C1 segment of cervical spinal cord (tissue), 14 donors: ENCODE measurements around the gene DQX1.
A peak's percentile ranks its signal among the peaks of the same experiment; 100 is the strongest.

Experiments
- DNase-seq, 14 donors: peaks; one replicate each; lab custom pipeline; 2025; lab: John Stamatoyannopoulos, UW

DQX1 gene

DNA sequence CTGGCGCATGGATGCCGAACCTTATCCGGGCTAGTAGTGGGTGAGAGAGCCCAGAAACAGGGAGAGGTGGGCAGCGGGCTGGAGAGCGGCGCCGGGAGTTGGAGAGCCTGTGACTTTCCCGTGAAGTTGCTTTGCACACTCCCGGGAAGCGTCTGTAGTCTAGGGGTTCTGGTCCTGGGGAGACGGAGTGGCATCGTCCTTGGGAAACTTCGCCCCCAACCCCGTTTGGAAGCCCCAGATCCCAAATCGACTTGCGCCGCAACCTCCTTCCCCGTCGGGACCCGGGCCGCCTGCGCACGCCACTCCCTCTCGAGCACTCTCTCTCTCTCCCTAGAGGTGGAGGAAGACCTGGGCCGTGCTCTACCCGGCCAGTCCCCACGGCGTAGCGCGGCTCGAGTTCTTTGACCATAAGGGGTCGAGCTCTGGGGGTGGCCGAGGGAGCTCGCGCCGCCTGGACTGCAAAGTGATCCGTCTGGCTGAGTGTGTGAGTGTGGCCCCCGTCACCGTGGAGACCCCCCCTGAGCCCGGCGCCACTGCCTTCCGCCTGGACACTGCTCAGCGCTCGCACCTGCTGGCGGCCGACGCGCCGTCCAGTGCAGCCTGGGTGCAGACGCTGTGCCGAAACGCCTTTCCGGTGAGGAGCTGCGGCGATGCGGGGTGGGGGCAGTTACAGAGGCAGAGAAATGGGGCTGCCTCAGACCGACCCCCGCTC is 28.9 kb upstream of the DQX1 start:
- peak in 2 of 14 donors; percentile 51 to 55 for DNase-seq

- peak in 11 of 14 donors; percentile 44 to 79 (median 69) for DNase-seq
These were observed 28.1 kb upstream of the DQX1 start, which contains the start of the genes DOK1 and LOXL3 for GRCh38 chr2:74553892-74554819. Gene DOK1, plus strand, starts transcription at chr2:74554720. Its CDS starts 35 bp downstream, at chr2:74554755. Gene LOXL3, minus strand, starts transcription at chr2:74553942. Its CDS starts 1,308 bp downstream, at chr2:74552634.

- DNase-seq, result peak in 4 of 14 donors; percentile 34 to 45 (median 42)
These were observed 27.1 kb upstream of the DQX1 start for GRCh38 chr2:74552914-74553811.

GRCh38 chr2:74551942-74552913 is 26.2 kb upstream of the DQX1 start:
- DNase-seq, result no peak

DNA sequence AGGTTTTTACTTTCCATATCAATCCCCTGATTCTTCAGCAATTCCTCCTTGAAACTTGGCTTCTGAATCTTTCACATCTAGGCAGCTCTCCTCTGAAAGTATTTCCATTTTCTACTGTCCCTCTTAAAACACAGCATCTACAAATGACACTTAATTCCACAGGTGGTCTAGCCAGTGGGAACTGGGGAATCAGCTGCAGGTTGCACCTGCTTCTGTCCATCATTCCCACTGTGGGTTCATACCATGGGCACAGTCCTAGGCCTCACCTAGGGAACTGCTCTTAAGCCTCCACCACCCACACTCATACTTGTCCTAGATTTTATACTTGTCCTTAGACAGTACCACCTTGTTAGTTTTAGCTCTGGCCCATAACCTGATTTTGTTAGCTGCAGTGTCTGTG is 25.5 kb upstream of the DQX1 start:
- DNase-seq, result no peak

GRCh38 chr2:74550231-74550630 is 24.2 kb upstream of the DQX1 start:
- no peak for DNase-seq

- peak in 1 of 14 donors; percentile 22 for DNase-seq
These were observed 23.1 kb upstream of the DQX1 start for GRCh38 chr2:74548900-74549826.

DNA sequence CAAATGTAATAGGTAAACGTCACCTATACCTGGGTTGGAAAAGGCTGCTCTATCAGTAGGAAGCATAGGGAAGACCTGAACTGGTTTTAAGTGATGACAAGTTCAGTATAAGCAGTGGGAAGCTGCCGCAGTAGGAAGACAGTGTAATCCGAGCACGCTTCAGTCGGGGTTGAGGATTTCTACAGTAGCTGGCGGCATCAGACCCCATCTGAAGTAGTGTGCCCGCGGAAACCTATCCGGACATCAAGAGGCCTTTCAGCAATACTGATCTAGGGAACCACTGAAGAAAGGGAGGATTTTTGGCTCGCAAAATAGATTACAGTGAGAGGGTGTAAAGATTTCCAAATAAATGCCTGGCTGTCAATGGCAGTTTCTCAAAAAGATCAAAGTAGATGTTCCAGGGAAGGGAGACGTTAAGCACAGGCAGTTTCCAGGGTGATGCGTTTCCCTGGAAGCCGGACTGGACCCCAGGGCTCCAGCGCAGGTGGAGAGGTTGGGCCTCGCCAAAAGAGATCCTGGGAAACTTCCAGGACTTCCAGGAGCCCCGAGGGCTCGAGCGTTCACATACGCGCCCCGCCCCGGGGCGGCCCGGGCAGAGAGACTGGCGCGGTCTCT is 22.4 kb upstream of the DQX1 start:
- no peak for DNase-seq

- no peak for DNase-seq
These were observed 20.0 kb upstream of the DQX1 start for GRCh38 chr2:74546004-74546403.

GRCh38 chr2:74544634-74545033 is 18.6 kb upstream of the DQX1 start:
- no peak for DNase-seq

DNA sequence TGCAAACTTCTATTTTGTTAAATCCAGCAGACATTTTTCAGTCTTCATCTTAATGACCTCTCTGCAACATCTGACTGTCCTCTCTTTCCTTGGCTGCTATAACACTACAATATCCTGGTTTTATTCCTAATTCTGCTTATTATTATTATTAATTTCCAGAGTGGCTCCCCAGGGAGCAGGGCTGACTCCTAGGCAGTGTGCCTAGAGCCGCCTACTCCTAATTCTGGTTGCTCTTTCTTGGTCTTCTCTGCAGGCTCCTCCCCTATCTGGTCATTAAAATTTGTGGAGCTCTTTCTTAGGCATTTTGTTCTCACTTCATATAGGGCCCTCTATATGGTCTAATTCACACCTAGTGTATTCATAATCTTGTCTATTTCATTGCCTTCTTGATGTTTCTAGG is 16.9 kb upstream of the DQX1 start:
- no peak for DNase-seq

GRCh38 chr2:74540291-74540690 is 14.3 kb upstream of the DQX1 start:
- DNase-seq, result no peak

DNA sequence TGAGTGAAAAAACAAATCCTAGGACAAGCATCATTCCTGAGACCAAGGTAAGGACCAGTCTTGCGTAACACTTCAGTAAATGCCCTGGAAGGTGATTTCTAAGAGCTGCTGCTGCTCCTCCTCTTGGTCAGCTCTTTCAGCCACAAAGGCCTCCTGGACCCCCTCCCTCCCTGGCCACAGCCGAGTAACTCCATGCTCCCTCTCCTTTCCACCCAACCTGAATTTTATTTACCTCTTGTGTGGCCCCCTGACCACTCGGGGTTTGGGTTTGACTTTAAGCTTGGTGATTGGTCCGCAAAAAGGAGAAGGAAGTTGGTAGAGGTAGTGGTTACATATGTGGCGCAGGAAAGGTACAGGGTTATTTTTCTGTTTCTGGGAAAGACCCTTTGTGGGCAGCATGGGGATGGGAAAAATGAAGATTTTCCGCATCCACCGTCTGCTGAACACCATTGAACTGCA is 12.9 kb upstream of the DQX1 start:
- no peak for DNase-seq

DNA sequence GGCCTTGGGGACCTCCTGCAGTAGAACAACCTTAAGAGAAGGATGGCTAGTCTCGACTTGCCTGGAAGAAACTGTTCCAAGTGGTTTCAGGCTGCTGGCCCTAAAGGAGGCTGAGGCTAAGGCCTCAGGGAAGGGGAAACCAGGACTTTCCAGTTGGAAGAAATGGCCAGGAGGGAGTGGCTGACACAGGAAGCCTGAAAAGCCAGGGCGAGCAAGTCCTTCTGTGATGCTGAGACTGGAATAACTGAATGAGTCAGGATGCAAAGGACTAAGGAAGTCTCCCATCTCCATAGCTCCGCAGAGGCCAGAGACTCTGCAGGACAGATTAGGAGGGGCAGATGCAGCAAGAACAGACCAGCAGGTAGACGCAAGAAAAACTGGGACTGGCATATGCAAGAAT is 11.1 kb upstream of the DQX1 start:
- DNase-seq, result no peak

DNA sequence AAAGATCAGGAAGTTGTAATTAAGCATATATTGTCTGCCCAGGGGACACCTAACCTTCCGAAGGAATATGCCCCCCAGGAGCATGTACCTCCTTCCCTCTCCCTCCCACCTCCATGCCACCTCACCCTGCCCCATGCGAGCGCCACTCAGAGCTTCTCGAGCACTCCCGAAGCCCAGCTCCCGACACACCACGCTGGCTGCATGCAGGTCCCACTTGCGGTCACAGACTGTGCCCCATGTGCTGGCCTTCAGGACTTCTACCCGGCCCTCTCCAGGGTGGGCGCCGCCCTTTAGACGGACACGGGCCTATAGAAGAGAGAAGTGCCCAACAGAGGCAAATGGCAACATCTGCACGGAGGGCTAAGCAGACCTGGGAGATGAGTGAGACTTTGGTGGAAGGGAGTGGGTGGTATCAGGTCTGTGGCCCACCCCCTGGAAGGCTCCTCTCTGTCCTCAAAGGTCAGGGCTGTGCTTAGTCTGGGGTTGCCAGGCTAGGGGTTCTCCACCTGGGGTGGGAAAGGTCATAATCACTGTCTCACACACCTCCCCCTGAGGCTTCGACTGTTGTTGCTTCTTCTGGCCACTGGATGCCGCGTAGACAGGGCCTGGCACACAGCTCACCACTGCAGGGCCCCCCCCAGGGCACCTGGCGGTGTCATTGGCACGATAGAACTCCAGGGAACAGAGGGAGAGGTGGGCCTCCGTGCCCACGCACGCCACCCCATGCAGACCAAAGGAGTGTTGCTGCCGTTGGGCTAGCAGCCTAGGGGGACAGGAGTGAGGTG is 10.3 kb upstream of the DQX1 start:
- DNase-seq, result no peak

- no peak for DNase-seq
These were observed 9.5 kb upstream of the DQX1 start for GRCh38 chr2:74535440-74535965.

- DNase-seq, result no peak
These were observed 8.4 kb upstream of the DQX1 start for GRCh38 chr2:74534411-74534810.

GRCh38 chr2:74533464-74533863 is 7.4 kb upstream of the DQX1 start:
- no peak for DNase-seq
